Esophagus muscularis mucosa (tissue), 3 donors: Measurements from ENCODE around the gene PYDC1.

Experiments used
- CTCF ChIP-seq, 3 experiments: fragments of 200-600 bp in 2 of 3; fragments of 450-650 bp in 1 of 3; sonication (generic) in 2 of 3; IDR thresholded peaks; one replicate each; pipeline ENCODE4 v1.5.1; 2017 to 2019; ENCODE audit warnings: antibody characterized with exemption in 3 of 3, mild to moderate bottlenecking in 2 of 3, moderate library complexity in 1 of 3
- POLR2A ChIP-seq: fragments of 450-650 bp; IDR thresholded peaks from one replicate; pipeline ENCODE4 v1.6.1; 2017; ENCODE audit warnings: antibody characterized with exemption, moderate library complexity, mild to moderate bottlenecking, low read depth

GRCh38 chr16:31256466-31256865 is 39.5 kb upstream of the PYDC1 start:
- TF ChIP-seq CTCF (IDR thresholded peaks at IDR 0.05) (no peak), POLR2A (no peak)
